ENCODE measurements around the gene PIK3IP1. TPM values are rescaled to one million over a fixed set of nuclear protein-coding genes. Genes with fewer than 3 reads are reported as not detected.

The PIK3IP1 gene
- total and polyA plus RNA-seq, 2 of the 8 experiments (the other 6 are each of a cell fraction or from before 2014, with no cell fraction given) = 1.00 to 1.3 TPM

DNA sequence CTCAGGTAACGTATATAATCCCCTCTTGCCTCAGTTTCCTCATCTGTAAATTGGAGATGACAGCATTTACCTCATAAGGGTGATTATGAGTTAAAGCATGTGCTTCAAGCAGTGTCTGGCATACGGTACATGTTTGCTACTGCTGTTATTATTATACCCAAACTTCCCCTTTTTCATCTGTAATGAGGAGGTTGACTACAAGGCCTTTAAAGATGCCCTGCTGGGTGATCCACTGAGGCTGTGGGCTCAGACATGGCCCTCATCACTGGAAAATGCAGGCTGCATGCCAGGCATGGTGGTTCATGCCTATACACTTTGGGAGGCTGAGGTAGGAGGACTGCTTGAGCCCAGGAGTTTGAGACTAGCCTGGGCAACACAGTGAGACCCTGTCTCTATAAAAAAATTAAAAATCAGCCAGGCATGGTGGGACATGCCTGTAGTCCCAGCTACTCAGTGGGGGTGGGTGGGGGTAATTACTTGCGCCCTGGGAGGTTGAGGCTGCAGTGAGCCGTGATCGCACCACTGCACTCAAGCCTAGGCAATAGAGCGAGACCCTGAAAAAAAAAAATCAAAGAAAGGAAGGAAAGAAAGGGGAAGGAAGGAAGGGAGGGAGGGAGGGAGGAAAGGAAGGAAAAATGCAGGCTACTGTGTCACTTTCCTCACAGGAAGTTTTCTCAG, 4.3 kb downstream of the PIK3IP1 start:
- peaks cover 8% of the 10 kb centered on the region for H3K23me2 ChIP-seq (ENCODE audit: low read depth, low read length)
- H3K4me3 ChIP-seq (ENCODE audit: extremely low read depth in 1 of 4, insufficient read depth in 2 of 4, low read depth in 3 of 4, low read length in 4 of 4) = no peak overlapping the region
- TF ChIP-seq KDM5A (IDR thresholded peaks at IDR 0.05; ENCODE audit: low read length) (no peak), ASH2L (IDR thresholded peaks at IDR 0.05; ENCODE audit: low read length) (no peak), EP300 (IDR thresholded peaks at IDR 0.05; ENCODE audit: borderline replicate concordance in 1 of 2, low read depth in 2 of 2, low read length in 2 of 2) (no peak), SRF (IDR thresholded peaks at IDR 0.05; ENCODE audit: low read depth, low read length) (no peak), TAF7 (optimal IDR thresholded peaks at IDR 0.05; ENCODE audit: borderline replicate concordance, low read depth, low read length) (no peak), SIX5 (IDR thresholded peaks at IDR 0.05; ENCODE audit: low read depth, low read length) (no peak), CEBPB (IDR thresholded peaks at IDR 0.05; ENCODE audit: low read depth, low read length) (no peak), JUND (IDR thresholded peaks at IDR 0.05; ENCODE audit: low read length) (no peak), RXRA (IDR thresholded peaks at IDR 0.05; ENCODE audit: insufficient read depth, low read depth, low read length) (no peak), POLR2A (IDR thresholded peaks at IDR 0.05; ENCODE audit: control extremely low read depth in 1 of 2, low read depth in 2 of 2, low read length in 2 of 2) (no peak)
- TF ChIP-seq, protein P1, sequence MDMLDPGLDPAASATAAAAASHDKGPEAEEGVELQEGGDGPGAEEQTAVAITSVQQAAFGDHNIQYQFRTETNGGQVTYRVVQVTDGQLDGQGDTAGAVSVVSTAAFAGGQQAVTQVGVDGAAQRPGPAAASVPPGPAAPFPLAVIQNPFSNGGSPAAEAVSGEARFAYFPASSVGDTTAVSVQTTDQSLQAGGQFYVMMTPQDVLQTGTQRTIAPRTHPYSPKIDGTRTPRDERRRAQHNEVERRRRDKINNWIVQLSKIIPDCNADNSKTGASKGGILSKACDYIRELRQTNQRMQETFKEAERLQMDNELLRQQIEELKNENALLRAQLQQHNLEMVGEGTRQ (IDR thresholded peaks at IDR 0.05; ENCODE audit: low read length) = no peak
- no peak overlapping the region for H3K27ac ChIP-seq (ENCODE audit: low read depth, low read length)
- H2AK5ac ChIP-seq (ENCODE audit: low read depth, low read length) = no peak overlapping the region
- no peak overlapping the region for H2BK120ac ChIP-seq (replicated peaks; ENCODE audit: low read depth, low read length)
- no peaks in the 10 kb centered on the region for H3K36me3 ChIP-seq (ENCODE audit: control insufficient read depth in 2 of 4, insufficient read depth in 4 of 4, low read length in 3 of 4)
- H2BK12ac ChIP-seq (ENCODE audit: low read depth, low read length) = no peak overlapping the region
- FAIRE-seq (no peak), DNase-seq (ENCODE audit: low read depth in 1 of 2, low spot score in 2 of 2) (no peak)
- no peak overlapping the region for H3K23ac ChIP-seq (ENCODE audit: insufficient read length)
- peaks cover 0 to 16% (median 5%) of the 10 kb centered on the region in 4 experiments; a peak in 5 of 7 replicates for H3K4me1 ChIP-seq (replicated peaks in 1 of 4; ENCODE audit: control insufficient read depth in 3 of 4, insufficient read depth in 4 of 4, low read length in 3 of 4)
- POLR2A ChIA-PET (ENCODE audit: partially characterized antibody) = interaction anchor here (0.9 kb wide), 1 partner anchor 9 kb away, joined by 4 read pairs; no protein-coding TSS in a partner anchor
- H3K79me2 ChIP-seq (ENCODE audit: control insufficient read depth in 1 of 2, insufficient read depth in 2 of 2, low read length in 2 of 2) = no peaks in the 10 kb centered on the region
- H2AFZ ChIP-seq (ENCODE audit: low read length) = no peak overlapping the region
- H3K4me2 ChIP-seq (ENCODE audit: insufficient read depth in 1 of 2, low read depth in 2 of 2, low read length in 2 of 2) = no peak overlapping the region
- H3K9ac ChIP-seq (replicated peaks in 1 of 4; ENCODE audit: extremely low read depth in 1 of 4, low read depth in 3 of 4, low read length in 3 of 4) = no peak overlapping the region
- no peaks in the 10 kb centered on the region for H3K79me1 ChIP-seq (ENCODE audit: low read depth, low read length)
- H3K14ac ChIP-seq (ENCODE audit: insufficient read length) = no peak overlapping the region
- no peak overlapping the region for H2BK5ac ChIP-seq (ENCODE audit: low read depth, low read length)
- no peak overlapping the region for H3K18ac ChIP-seq (ENCODE audit: extremely low read depth, low read length)
- H4K5ac ChIP-seq (ENCODE audit: insufficient read length, low read depth, low read length) = no peak overlapping the region
- no peak overlapping the region for H2BK20ac ChIP-seq (ENCODE audit: low read length)
- no peak overlapping the region for H3K4ac ChIP-seq (replicated peaks; ENCODE audit: insufficient read length, low read depth, low read length)
- CTCF ChIA-PET (ENCODE audit: partially characterized antibody) = interaction anchor here (1.0 kb wide), 1 partner anchor 25 kb away, joined by 6 read pairs; no protein-coding TSS in a partner anchor
- no peaks in the 10 kb centered on the region for H4K20me1 ChIP-seq (replicated peaks in 1 of 2; ENCODE audit: control insufficient read depth in 1 of 2, insufficient read depth in 2 of 2, low read length in 2 of 2)
- H4K8ac ChIP-seq (ENCODE audit: extremely low read depth, insufficient read depth, low read length) = no peak overlapping the region
- WGBS, 2 experiments (ENCODE audit: extremely low coverage in 1 of 2, insufficient coverage in 1 of 2, insufficient read length in 1 of 2, insufficient replicate concordance in 2 of 2, low coverage in 1 of 2, low lambda C conversion rate in 2 of 2, missing lambda C conversion rate in 1 of 2) = 79% methylated on average over 3 of the region's 6 CpGs; no CpG with 5 or more reads in 1 of the 2 experiments
- H3K56ac ChIP-seq (replicated peaks; ENCODE audit: insufficient read length, low read depth, low read length) = no peak overlapping the region
- H2BK15ac ChIP-seq (ENCODE audit: low read length) = 0 out of 2 replicates have a peak overlapping the region, but pooled peaks have one; percentile 72
- peaks cover 6 to 30% (median 20%) of the 10 kb centered on the region in 4 experiments; a peak in 6 of 7 replicates for H3K27me3 ChIP-seq (replicated peaks in 1 of 4; ENCODE audit: control insufficient read depth in 3 of 4, extremely low read depth in 1 of 4, insufficient read depth in 3 of 4, low read length in 3 of 4)
- H4K91ac ChIP-seq (replicated peaks; ENCODE audit: insufficient read length, low read length) = no peak overlapping the region
- no peaks in the 10 kb centered on the region for H3K9me3 ChIP-seq (ENCODE audit: insufficient read depth in 2 of 2, low read depth in 1 of 2, low read length in 1 of 2)
